SU-DHL-6 (cell line): ENCODE data around the gene TJP2.

Experiments
- CTCF ChIP-seq: fragments of 200-600 bp; sonication (generic); IDR thresholded peaks from one replicate; pipeline ENCODE4 v1.5.1; 2017; ENCODE audit warnings: antibody characterized with exemption, mild to moderate bottlenecking, low read length, moderate library complexity; ENCODE audit not compliant: insufficient read depth, poor library complexity, severe bottlenecking
- EZH2phosphoT487 ChIP-seq: fragments of 200-600 bp; sonication (generic), shearing (Covaris generic); conservative IDR thresholded peaks from 2 replicates; pipeline ENCODE4 v1.6.1; 2018; ENCODE audit warnings: mild to moderate bottlenecking, antibody characterized with exemption, low read length, moderate library complexity, mixed read lengths

- TF ChIP-seq CTCF, result no peak
- no peak for TF ChIP-seq EZH2phosphoT487
Observed at GRCh38 chr9:69139596-69139995, 34.5 kb upstream of the TJP2 start.
